Thyroid gland (tissue), 4 donors: ENCODE data around the gene IL4I1.

ENCODE experiments used
- POLR2A ChIP-seq, 2 donors: fragments of 450-650 bp; IDR thresholded peaks; one replicate each; pipeline ENCODE4 v1.6.1; 2017; ENCODE audit warnings: antibody characterized with exemption in 2 of 2, mild to moderate bottlenecking in 2 of 2, moderate library complexity in 1 of 2
- TF ChIP-seq, protein P1 (sequence below), 6 experiments: fragments of 200-600 bp in 3 of 6; fragments of 450-650 bp in 3 of 6; sonication (generic) in 3 of 6; IDR thresholded peaks; one replicate each; pipeline ENCODE4 v1.5.1; 2016 to 2019; ENCODE audit warnings: antibody characterized with exemption in 6 of 6, mild to moderate bottlenecking in 2 of 6, inconsistent platforms in 1 of 6, moderate library complexity in 1 of 6

DNA sequence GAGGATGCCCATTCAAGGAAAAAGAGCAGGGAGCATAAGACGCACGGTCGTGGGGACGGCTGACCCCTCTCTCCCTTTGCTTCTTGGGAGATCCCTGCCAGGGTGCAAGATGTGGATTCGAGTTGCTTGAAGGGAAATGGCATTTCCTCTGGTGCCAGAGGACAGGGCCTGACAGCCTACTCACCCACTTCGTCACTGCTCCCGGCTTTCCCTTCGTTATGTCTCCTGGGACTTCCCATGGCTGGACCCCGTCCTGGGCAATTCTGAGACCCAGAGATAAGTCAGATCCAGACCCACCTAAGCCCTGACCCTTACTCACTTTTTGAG lies 18.0 kb downstream of the IL4I1 start:
- no peak for TF ChIP-seq POLR2A (IDR thresholded peaks at IDR 0.05)
- TF ChIP-seq, protein P1, sequence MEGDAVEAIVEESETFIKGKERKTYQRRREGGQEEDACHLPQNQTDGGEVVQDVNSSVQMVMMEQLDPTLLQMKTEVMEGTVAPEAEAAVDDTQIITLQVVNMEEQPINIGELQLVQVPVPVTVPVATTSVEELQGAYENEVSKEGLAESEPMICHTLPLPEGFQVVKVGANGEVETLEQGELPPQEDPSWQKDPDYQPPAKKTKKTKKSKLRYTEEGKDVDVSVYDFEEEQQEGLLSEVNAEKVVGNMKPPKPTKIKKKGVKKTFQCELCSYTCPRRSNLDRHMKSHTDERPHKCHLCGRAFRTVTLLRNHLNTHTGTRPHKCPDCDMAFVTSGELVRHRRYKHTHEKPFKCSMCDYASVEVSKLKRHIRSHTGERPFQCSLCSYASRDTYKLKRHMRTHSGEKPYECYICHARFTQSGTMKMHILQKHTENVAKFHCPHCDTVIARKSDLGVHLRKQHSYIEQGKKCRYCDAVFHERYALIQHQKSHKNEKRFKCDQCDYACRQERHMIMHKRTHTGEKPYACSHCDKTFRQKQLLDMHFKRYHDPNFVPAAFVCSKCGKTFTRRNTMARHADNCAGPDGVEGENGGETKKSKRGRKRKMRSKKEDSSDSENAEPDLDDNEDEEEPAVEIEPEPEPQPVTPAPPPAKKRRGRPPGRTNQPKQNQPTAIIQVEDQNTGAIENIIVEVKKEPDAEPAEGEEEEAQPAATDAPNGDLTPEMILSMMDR (IDR thresholded peaks at IDR 0.05): no peak
